Astrocyte of the spinal cord (primary cell): ENCODE results near the gene DAB1.

Experiments
- DNase-seq: peaks from one replicate; pipeline ENCODE4 v3.0.0; 2011; ENCODE audit warnings: low read depth, low spot score
- H3K4me3 ChIP-seq: 2 replicates; pipeline ENCODE4 v1.5.1; 2011; ENCODE audit warnings: low read depth, mild to moderate bottlenecking, low read length, moderate library complexity
- in situ Hi-C: cut with HindIII; loops from 2 replicates; pipeline ENCODE4 v1.10.0; 2017; ENCODE audit warnings: low sequenced_read_pairs
- TF ChIP-seq, protein P1 (sequence below): IDR thresholded peaks from 2 replicates; pipeline ENCODE4 v1.5.1; 2012; ENCODE audit warnings: low read depth, mild to moderate bottlenecking, low read length, inconsistent platforms

DAB1 gene

GRCh38 chr1:57208741-57209302 lies 215.0 kb downstream of the DAB1 start:
- TF ChIP-seq, protein P1, sequence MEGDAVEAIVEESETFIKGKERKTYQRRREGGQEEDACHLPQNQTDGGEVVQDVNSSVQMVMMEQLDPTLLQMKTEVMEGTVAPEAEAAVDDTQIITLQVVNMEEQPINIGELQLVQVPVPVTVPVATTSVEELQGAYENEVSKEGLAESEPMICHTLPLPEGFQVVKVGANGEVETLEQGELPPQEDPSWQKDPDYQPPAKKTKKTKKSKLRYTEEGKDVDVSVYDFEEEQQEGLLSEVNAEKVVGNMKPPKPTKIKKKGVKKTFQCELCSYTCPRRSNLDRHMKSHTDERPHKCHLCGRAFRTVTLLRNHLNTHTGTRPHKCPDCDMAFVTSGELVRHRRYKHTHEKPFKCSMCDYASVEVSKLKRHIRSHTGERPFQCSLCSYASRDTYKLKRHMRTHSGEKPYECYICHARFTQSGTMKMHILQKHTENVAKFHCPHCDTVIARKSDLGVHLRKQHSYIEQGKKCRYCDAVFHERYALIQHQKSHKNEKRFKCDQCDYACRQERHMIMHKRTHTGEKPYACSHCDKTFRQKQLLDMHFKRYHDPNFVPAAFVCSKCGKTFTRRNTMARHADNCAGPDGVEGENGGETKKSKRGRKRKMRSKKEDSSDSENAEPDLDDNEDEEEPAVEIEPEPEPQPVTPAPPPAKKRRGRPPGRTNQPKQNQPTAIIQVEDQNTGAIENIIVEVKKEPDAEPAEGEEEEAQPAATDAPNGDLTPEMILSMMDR, result no peak
- no peak overlapping the region for H3K4me3 ChIP-seq
- in situ Hi-C loops, result no loop called here
- no peak for DNase-seq

DNA sequence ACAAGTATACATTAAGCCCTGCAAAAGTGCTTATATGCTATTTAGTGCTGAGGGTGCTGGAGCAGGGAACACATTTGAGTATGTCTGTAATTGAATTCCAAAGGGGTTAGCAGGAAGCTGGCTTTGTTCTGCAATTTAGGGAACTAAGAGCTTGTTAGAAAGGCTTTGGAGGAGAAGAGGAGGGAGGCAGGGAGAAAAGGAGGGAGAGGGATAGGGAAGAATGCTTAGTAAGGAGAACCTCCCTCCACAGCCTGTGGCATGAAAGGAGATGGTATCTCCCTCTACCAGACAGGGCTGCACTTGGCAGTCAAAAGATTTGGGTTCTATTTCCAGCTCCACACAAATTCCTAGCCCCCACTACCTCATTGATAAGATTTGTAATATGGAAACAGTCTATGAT lies 217.8 kb downstream of the DAB1 start:
- in situ Hi-C loops, result no loop called here
- TF ChIP-seq, protein P1, result no peak
- no peak overlapping the region for H3K4me3 ChIP-seq
- DNase-seq, result no peak

- no peak overlapping the region for H3K4me3 ChIP-seq
- no peak for DNase-seq
- TF ChIP-seq, protein P1, result no peak
- in situ Hi-C loops, result no loop called here
Observed at GRCh38 chr1:57204942-57205787, 218.7 kb downstream of the DAB1 start.

GRCh38 chr1:57204091-57204490 lies 219.8 kb downstream of the DAB1 start:
- TF ChIP-seq, protein P1, result no peak
- DNase-seq, result no peak
- H3K4me3 ChIP-seq, result no peak overlapping the region
- in situ Hi-C loops, result no loop called here

DNA sequence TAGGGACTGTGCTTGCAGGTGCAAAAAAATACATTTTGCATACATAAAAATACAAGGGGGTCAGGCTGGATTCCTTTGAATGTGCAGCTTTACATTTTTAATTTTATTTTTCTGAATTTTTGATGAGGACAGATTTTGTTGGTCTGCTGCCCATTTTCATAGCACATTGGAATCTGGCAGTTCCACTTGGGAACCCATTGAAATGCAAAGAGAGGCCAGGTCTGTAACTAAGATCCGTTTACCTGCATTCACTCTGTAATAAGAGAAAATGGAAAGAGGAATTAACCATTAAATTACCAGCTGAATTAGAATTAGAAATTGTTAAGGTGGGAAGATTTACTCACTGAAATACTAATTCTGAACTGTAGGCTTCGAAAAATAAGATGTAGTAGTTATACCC lies 221.6 kb downstream of the DAB1 start:
- in situ Hi-C loops, result no loop called here
- DNase-seq, result no peak
- TF ChIP-seq, protein P1, result no peak
- H3K4me3 ChIP-seq, result no peak overlapping the region

- in situ Hi-C loops, result no loop called here
Observed at GRCh38 chr1:57198912-57199311, 224.9 kb downstream of the DAB1 start.

More at GRCh38 chr1:57198912-57199311, 224.9 kb downstream of the DAB1 start:
- H3K4me3 ChIP-seq, result no peak overlapping the region
- TF ChIP-seq, protein P1, result no peak
- no peak for DNase-seq
